Small intestine (tissue), 7 donors: ENCODE measurements around the gene FFAR2. TPM values are rescaled to one million over a fixed set of nuclear protein-coding genes. Genes with fewer than 3 reads are reported as not detected.

ENCODE experiments used
- DNase-seq, 2 donors: peaks; one replicate each; pipeline versions ENCODE4 v3.0.0 to v3.0.0-alpha.2; 2013
- FAIRE-seq: peaks from 2 replicates; lab custom pipeline; 2012; peaks lifted over from hg19 to GRCh38; lab: Jason Lieb, UNC
- H3K27ac ChIP-seq, 3 donors: one replicate each; pipeline ENCODE4 v1.5.1; 2013; ENCODE audit warnings: low read length in 2 of 3, mild to moderate bottlenecking in 2 of 3, control low read depth in 1 of 3, inconsistent platforms in 1 of 3, low read depth in 1 of 3, moderate library complexity in 1 of 3
- H3K27me3 ChIP-seq, 3 donors: one replicate each; pipeline ENCODE4 v1.6.1; 2013; ENCODE audit warnings: low read length in 3 of 3, inconsistent platforms in 1 of 3; ENCODE audit not compliant: control insufficient read depth in 3 of 3, insufficient read depth in 3 of 3
- H3K36me3 ChIP-seq, 3 donors: one replicate each; pipeline ENCODE4 v1.6.1; 2013; ENCODE audit warnings: low read length in 3 of 3, inconsistent platforms in 1 of 3, low read depth in 1 of 3, mild to moderate bottlenecking in 1 of 3, moderate library complexity in 1 of 3; ENCODE audit not compliant: control insufficient read depth in 3 of 3, insufficient read depth in 2 of 3
- H3K4me1 ChIP-seq, 3 donors: one replicate each; pipeline ENCODE4 v1.6.1; 2013; ENCODE audit warnings: low read length in 2 of 3, inconsistent platforms in 1 of 3, low read depth in 1 of 3, mild to moderate bottlenecking in 1 of 3, moderate library complexity in 1 of 3; ENCODE audit not compliant: control insufficient read depth in 3 of 3, insufficient read depth in 2 of 3
- H3K4me3 ChIP-seq, 3 donors: one replicate each; pipeline ENCODE4 v1.5.1; 2013; ENCODE audit warnings: low read length in 3 of 3, control low read depth in 1 of 3, inconsistent platforms in 1 of 3, low read depth in 1 of 3, mild to moderate bottlenecking in 1 of 3, moderate library complexity in 1 of 3
- H3K9me3 ChIP-seq, 2 donors: one replicate each; pipeline ENCODE4 v1.6.1; 2013; ENCODE audit warnings: low read depth in 1 of 2, low read length in 1 of 2; ENCODE audit not compliant: control insufficient read depth in 2 of 2, insufficient read depth in 1 of 2
- WGBS, 3 donors: extraction: QIAGEN DNeasy Blood & Tissue Kit; methylation state at CpG; one replicate each; pipeline ENCODE4 v1.1.7; 2013; 5-methylcytosine and 5-hydroxymethylcytosine counted together
- polyA plus RNA-seq, 4 donors: library from polyadenylated mRNA; stranded (reverse) in 3 of 4; unstranded in 1 of 4; fragments of 200-250 nt in 3 of 4; fragments of 120-200 nt in 1 of 4; gene quantifications; one replicate each; pipeline versions ENCODE4 v1.2.1 to v1.2.3, GENCODE V29; 2013
- donor health status: healthy with polysubstance abuse.
- donor health status: control.
- donor health status: control.
- donor health status: Bipolar disorder and iron deficiency.
- donor health status: healthy.

Gene FFAR2
- polyA plus RNA-seq, 4 donors, result 0.54 to 3.7 (median 0.81) TPM

- peak overlapping the region in 1 of 3 donors; percentile 29 for H3K27ac ChIP-seq
- H3K9me3 ChIP-seq, result no peaks in the 10 kb centered on the region
- FAIRE-seq, result no peak
- H3K27me3 ChIP-seq, result no peaks in the 10 kb centered on the region
- peaks cover 0 to 4% (median 0%) of the 10 kb centered on the region in 3 donors for H3K36me3 ChIP-seq
- no peak overlapping the region for H3K4me3 ChIP-seq
- DNase-seq, result no peak
- H3K4me1 ChIP-seq, result peaks cover 0 to 9% (median 3%) of the 10 kb centered on the region in 3 donors
- 52 to 71% (median 59%) methylated on average over 5 of the region's 5 CpGs for WGBS, 3 donors
These were observed 17.5 kb upstream of the FFAR2 start for GRCh38 chr19:35430409-35431144.

- 74 to 89% (median 85%) methylated on average over 8 of the region's 8 CpGs for WGBS, 3 donors
- Histone ChIP-seq H3K27ac (peak overlapping the region in 1 of 3 donors; percentile 61), H3K9me3 (no peaks in the 10 kb centered on the region), H3K4me1 (peaks cover 0 to 15% (median 8%) of the 10 kb centered on the region in 3 donors), H3K4me3 (no peak overlapping the region), H3K36me3 (peaks cover 0 to 4% (median 0%) of the 10 kb centered on the region in 3 donors), H3K27me3 (no peaks in the 10 kb centered on the region)
- DNase-seq, result no peak
- no peak for FAIRE-seq
These were observed 16.8 kb upstream of the FFAR2 start for GRCh38 chr19:35431145-35431807.

GRCh38 chr19:35432911-35433310 is 15.1 kb upstream of the FFAR2 start:
- WGBS, 3 donors, result 80 to 85% (median 81%) methylated on average over 9 of the region's 9 CpGs
- DNase-seq, result no peak
- peaks cover 3 to 23% (median 18%) of the 10 kb centered on the region in 3 donors for H3K4me1 ChIP-seq

GRCh38 chr19:35433448-35433847 is 14.6 kb upstream of the FFAR2 start:
- 81 to 92% (median 84%) methylated on average over 7 of the region's 7 CpGs for WGBS, 3 donors

More at GRCh38 chr19:35432911-35433310, 15.1 kb upstream of the FFAR2 start:
- Histone ChIP-seq H3K27me3 (no peaks in the 10 kb centered on the region), H3K27ac (peak overlapping the region in 2 of 3 donors; percentile 12 to 64), H3K9me3 (no peaks in the 10 kb centered on the region), H3K36me3 (peaks cover 0 to 4% (median 0%) of the 10 kb centered on the region in 3 donors), H3K4me3 (no peak overlapping the region)
- no peak for FAIRE-seq

GRCh38 chr19:35435896-35436295 is 12.2 kb upstream of the FFAR2 start:
- DNase-seq (no peak), FAIRE-seq (no peak)
- Histone ChIP-seq H3K36me3 (peaks cover 0 to 4% (median 0%) of the 10 kb centered on the region in 3 donors), H3K27ac (peak overlapping the region in 2 of 3 donors; percentile 66 to 91), H3K4me1 (peaks cover 3 to 35% (median 21%) of the 10 kb centered on the region in 3 donors), H3K9me3 (no peaks in the 10 kb centered on the region), H3K27me3 (no peaks in the 10 kb centered on the region), H3K4me3 (no peak overlapping the region)
- 67 to 92% (median 78%) methylated on average over 3 of the region's 3 CpGs for WGBS, 3 donors

More at GRCh38 chr19:35433448-35433847, 14.6 kb upstream of the FFAR2 start:
- no peak for FAIRE-seq
- H3K27ac ChIP-seq, result peak overlapping the region in 1 of 3 donors; percentile 85
- no peaks in the 10 kb centered on the region for H3K27me3 ChIP-seq
- H3K36me3 ChIP-seq, result peaks cover 0 to 4% (median 0%) of the 10 kb centered on the region in 3 donors
- peaks cover 3 to 24% (median 20%) of the 10 kb centered on the region in 3 donors for H3K4me1 ChIP-seq
- peak overlapping the region in 1 of 3 donors; percentile 16 for H3K4me3 ChIP-seq
- no peak for DNase-seq
- no peaks in the 10 kb centered on the region for H3K9me3 ChIP-seq

- FAIRE-seq, result no peak
- Histone ChIP-seq H3K36me3 (peaks cover 0 to 4% (median 0%) of the 10 kb centered on the region in 3 donors), H3K4me3 (no peak overlapping the region), H3K27me3 (no peaks in the 10 kb centered on the region), H3K27ac (peak overlapping the region; percentile 43 to 91 (median 66)), H3K9me3 (no peaks in the 10 kb centered on the region), H3K4me1 (peaks cover 3 to 35% (median 21%) of the 10 kb centered on the region in 3 donors)
- WGBS, 3 donors, result 3 to 8% (median 7%) methylated on average over 17 of the region's 17 CpGs
- DNase-seq, result peak; percentile 62 to 70
These were observed 11.3 kb upstream of the FFAR2 start for GRCh38 chr19:35436477-35437405.

- DNase-seq, result no peak
These were observed 10.6 kb upstream of the FFAR2 start for GRCh38 chr19:35437406-35437951.

More at GRCh38 chr19:35437406-35437951, 10.6 kb upstream of the FFAR2 start:
- no peaks in the 10 kb centered on the region for H3K9me3 ChIP-seq
- no peaks in the 10 kb centered on the region for H3K27me3 ChIP-seq
- 78 to 82% (median 81%) methylated on average over 15 of the region's 15 CpGs for WGBS, 3 donors
- FAIRE-seq, result no peak
- H3K4me1 ChIP-seq, result peaks cover 3 to 35% (median 21%) of the 10 kb centered on the region in 3 donors
- peak overlapping the region in 2 of 3 donors; percentile 66 to 91 for H3K27ac ChIP-seq
- peaks cover 0 to 4% (median 0%) of the 10 kb centered on the region in 3 donors for H3K36me3 ChIP-seq
- no peak overlapping the region for H3K4me3 ChIP-seq
